ENCODE results near the gene OXNAD1. TPM values are rescaled to one million over a fixed set of nuclear protein-coding genes. Genes with fewer than 3 reads are reported as not detected.

The OXNAD1 gene
- total RNA-seq, 1 experiment from 2014 or later = 23.7 TPM

DNA sequence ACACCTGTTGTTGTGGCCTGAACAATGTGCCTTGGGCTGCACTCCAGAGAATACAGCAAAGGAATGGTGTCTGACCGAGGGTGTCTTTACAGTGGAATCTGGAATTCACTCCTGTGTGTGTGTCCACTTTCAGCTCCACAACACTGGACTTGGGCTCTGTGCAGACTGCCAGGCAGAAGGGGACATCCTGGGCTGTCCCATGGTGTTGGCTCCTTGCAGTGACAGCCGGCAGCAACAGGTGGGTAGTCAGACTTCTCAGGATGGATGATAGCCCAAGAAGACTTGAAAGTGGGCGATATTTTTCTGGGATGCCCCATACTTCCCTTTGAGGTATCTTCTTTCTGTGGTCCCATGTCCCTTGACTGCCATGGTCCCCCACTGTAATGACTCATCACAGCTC lies 45.2 kb upstream of the OXNAD1 start:
- H3K9me3 Mint-ChIP-seq = no peaks in the 10 kb centered on the region
- Histone ChIP-seq H3T11ph (ENCODE audit: low read length) (no peak overlapping the region), H2BK12ac (ENCODE audit: insufficient read length, low read depth, low read length) (no peak overlapping the region), H3K18ac (ENCODE audit: insufficient read length, low read depth, low read length) (no peak overlapping the region), H2AK5ac (ENCODE audit: insufficient read length, low read length) (no peak overlapping the region), H3K9me3 (ENCODE audit: control insufficient read depth, low read depth, low read length) (no peaks in the 10 kb centered on the region), H3K79me1 (ENCODE audit: insufficient read depth, low read depth, low read length, poor library complexity, severe bottlenecking) (no peaks in the 10 kb centered on the region), H4K5ac (ENCODE audit: insufficient read length, low read depth, low read length) (no peak overlapping the region), H2BK5ac (ENCODE audit: insufficient read length, low read length) (no peak overlapping the region), H4K20me1 (ENCODE audit: control insufficient read depth, insufficient read depth, insufficient read length) (no peaks in the 10 kb centered on the region), H2BK120ac (ENCODE audit: low read depth, low read length, poor library complexity, severe bottlenecking) (no peak overlapping the region), H3K23me2 (ENCODE audit: insufficient read length, low read depth, low read length, poor library complexity, severe bottlenecking) (no peaks in the 10 kb centered on the region), H2AFZ (ENCODE audit: low read length) (no peak overlapping the region), H3K9ac (ENCODE audit: extremely low read depth, insufficient read length, low read length) (no peak overlapping the region), H3K27ac (ENCODE audit: insufficient read length, low read depth, low read length) (no peak overlapping the region), H3K4ac (ENCODE audit: low read depth, low read length) (no peak overlapping the region), H2BK15ac (ENCODE audit: low read depth, low read length) (no peak overlapping the region), H3K27me3 (ENCODE audit: insufficient read depth, low read length) (no peaks in the 10 kb centered on the region), H3K4me1 (ENCODE audit: insufficient read depth, low read length) (no peaks in the 10 kb centered on the region), H3K79me2 (ENCODE audit: insufficient read depth, low read length) (no peaks in the 10 kb centered on the region), H2BK20ac (ENCODE audit: low read depth, low read length, poor library complexity, severe bottlenecking) (no peak overlapping the region), H3K56ac (ENCODE audit: insufficient read length, low read depth, low read length) (no peak overlapping the region), H3K23ac (ENCODE audit: insufficient read length, low read depth, low read length) (no peak overlapping the region), H3K14ac (ENCODE audit: insufficient read depth, low read length) (no peak overlapping the region), H4K8ac (replicated peaks; ENCODE audit: insufficient read length, low read depth, low read length) (no peak overlapping the region), H3K4me2 (ENCODE audit: insufficient read depth, insufficient read length, low read length) (no peak overlapping the region), H4K91ac (ENCODE audit: insufficient read length, low read depth, low read length) (no peak overlapping the region)
- H3K27ac Mint-ChIP-seq = no peak overlapping the region
- no peak for DNase-seq
- TF ChIP-seq, protein P1, sequence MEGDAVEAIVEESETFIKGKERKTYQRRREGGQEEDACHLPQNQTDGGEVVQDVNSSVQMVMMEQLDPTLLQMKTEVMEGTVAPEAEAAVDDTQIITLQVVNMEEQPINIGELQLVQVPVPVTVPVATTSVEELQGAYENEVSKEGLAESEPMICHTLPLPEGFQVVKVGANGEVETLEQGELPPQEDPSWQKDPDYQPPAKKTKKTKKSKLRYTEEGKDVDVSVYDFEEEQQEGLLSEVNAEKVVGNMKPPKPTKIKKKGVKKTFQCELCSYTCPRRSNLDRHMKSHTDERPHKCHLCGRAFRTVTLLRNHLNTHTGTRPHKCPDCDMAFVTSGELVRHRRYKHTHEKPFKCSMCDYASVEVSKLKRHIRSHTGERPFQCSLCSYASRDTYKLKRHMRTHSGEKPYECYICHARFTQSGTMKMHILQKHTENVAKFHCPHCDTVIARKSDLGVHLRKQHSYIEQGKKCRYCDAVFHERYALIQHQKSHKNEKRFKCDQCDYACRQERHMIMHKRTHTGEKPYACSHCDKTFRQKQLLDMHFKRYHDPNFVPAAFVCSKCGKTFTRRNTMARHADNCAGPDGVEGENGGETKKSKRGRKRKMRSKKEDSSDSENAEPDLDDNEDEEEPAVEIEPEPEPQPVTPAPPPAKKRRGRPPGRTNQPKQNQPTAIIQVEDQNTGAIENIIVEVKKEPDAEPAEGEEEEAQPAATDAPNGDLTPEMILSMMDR (conservative IDR thresholded peaks at IDR 0.05) = no peak
- peaks cover 17% of the 10 kb centered on the region for H3K27me3 Mint-ChIP-seq (ENCODE audit: low read depth)
- H3K4me3 Mint-ChIP-seq = no peak overlapping the region
- H3K4me1 Mint-ChIP-seq = no peaks in the 10 kb centered on the region
- H3K36me3 Mint-ChIP-seq (ENCODE audit: insufficient read depth in 1 of 3, low read depth in 3 of 3) = no peaks in the 10 kb centered on the region; a peak in 1 of 7 replicates
- WGBS (ENCODE audit: extremely low coverage, insufficient read length, low lambda C conversion rate) = no CpG with 5 or more reads among the region's 3 CpGs
